LNCaP clone FGC (cell line): ENCODE results near the gene SPRR2F.

Experiments used
- DNase-seq: peaks from one replicate; pipeline ENCODE4 v3.0.0-alpha.2; 2011; ENCODE audit warnings: low read depth
- H3K4me3 ChIP-seq: 2 replicates; pipeline ENCODE4 v1.5.1; 2011; ENCODE audit warnings: mild to moderate bottlenecking, low read depth, low read length, control low read depth
- TF ChIP-seq, protein P1 (sequence below): IDR thresholded peaks from 2 replicates; pipeline ENCODE4 v1.5.1; 2012; ENCODE audit warnings: mild to moderate bottlenecking; ENCODE audit not compliant: control insufficient read depth, insufficient read depth; ENCODE audit errors: extremely low read depth

SPRR2F gene, protein sequence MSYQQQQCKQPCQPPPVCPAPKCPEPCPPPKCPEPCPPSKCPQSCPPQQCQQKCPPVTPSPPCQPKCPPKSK

DNA sequence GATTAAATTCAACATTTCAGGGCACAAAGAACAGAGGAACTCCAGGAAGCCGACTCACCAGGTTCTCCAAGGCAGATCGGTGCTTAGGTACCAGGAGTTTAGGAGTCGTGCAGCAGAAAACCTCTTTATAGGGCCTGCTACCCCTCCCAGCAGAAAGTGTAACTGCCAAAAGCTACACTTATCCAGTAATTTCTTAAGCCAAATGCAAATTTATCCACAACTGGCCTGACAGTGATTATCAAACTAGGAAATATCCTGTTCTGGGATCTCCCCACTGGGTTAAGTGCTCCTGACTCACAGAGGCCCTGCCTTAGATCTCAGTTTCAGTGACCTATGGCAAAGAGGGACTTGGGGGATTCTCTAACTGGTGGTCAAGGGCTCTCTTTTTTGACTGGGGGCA is at the start of gene SPRR2F:
SPRR2F (minus strand) TSS at position 101 of the 400 bp plus-strand sequence. CDS start 783 bp downstream, outside the sequence.
- TF ChIP-seq, protein P1, sequence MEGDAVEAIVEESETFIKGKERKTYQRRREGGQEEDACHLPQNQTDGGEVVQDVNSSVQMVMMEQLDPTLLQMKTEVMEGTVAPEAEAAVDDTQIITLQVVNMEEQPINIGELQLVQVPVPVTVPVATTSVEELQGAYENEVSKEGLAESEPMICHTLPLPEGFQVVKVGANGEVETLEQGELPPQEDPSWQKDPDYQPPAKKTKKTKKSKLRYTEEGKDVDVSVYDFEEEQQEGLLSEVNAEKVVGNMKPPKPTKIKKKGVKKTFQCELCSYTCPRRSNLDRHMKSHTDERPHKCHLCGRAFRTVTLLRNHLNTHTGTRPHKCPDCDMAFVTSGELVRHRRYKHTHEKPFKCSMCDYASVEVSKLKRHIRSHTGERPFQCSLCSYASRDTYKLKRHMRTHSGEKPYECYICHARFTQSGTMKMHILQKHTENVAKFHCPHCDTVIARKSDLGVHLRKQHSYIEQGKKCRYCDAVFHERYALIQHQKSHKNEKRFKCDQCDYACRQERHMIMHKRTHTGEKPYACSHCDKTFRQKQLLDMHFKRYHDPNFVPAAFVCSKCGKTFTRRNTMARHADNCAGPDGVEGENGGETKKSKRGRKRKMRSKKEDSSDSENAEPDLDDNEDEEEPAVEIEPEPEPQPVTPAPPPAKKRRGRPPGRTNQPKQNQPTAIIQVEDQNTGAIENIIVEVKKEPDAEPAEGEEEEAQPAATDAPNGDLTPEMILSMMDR = no peak
- no peak within 1 kb of the TSS for H3K4me3 ChIP-seq
- DNase-seq = no peak

DNA sequence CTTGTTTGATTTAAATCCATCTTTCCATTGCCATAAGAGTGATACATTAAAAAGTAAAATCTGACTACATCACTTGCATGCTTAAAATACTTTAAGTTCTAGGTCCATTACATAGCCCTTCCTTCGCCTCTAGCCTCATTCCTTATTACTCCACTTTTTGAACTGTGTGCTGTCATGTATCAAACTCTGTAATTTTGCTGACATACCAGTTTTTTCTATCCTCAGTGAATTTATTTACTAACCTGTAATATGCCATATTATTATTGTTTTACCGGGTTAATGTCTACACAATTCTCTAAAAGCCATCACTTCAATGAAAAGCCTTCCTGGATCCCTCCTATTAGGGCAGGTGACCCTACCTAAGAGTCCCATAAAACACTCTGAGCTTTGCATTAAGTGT is 42.2 kb upstream of the SPRR2F start:
- TF ChIP-seq, protein P1 = no peak
- no peak for DNase-seq
- H3K4me3 ChIP-seq = no peak overlapping the region

DNA sequence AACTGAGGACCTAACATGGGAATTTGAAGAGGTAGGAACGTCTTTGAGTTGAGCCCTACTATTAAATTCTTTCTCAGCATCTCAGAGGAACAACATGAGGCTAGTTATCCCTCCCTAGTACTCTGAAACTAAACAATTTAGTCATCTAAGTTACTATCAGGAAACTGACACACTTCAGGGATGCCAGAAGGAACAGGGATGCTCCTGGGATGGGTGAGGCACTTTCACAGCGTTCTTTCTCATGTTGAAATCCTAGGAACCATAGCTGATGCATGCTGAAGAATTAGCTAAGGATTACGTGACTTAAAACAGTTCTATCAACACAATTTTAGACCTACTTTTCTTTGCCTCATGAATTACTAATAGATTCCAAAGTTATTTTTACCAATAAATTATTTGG is 39.2 kb upstream of the SPRR2F start:
- TF ChIP-seq, protein P1 = no peak
- no peak overlapping the region for H3K4me3 ChIP-seq
- DNase-seq = no peak

DNA sequence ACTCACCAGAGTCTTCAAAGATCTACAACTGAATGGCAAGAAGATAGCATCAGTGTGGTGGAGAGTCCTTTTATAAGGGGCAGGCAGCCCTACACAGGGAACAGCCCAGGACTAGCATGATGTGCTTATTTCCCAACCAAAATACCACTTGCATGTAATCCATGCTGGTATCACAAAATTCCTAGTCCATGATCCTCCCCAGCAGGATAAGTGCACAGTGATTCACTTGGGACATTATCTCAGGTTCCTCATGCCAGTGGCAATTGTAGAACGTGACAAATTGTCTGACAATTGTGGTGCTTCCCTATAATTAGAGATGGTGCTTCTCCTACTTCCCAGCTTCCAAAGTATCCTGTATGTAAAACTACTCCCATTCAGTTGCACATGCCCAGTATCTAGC is 37.5 kb upstream of the SPRR2F start, which contains the start of gene SPRR2G:
SPRR2G (minus strand) TSS at position 45 of the 400 bp plus-strand sequence. CDS start 780 bp downstream, outside the sequence.
- no peak within 1 kb of the TSS for H3K4me3 ChIP-seq
- TF ChIP-seq, protein P1 = no peak
- no peak for DNase-seq

DNA sequence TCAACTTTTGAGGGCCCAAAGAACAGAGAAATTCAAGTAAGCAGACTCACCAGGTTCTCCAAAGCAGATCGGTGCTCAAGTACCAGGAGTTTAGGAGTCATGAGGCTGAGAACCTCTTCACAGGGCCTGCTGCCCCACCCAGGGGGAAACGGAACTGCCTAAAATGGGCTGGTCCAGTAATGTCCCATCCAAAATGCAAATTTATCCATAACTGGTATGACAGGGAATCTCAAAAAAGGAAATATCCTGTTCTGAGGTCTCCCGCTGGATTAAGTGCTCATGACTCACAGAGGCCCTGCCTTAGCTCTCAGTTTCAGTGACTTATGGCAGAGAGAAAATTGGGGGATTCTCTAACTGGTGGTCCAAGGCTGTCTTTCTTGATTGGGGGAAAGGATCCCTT is 28.1 kb upstream of the SPRR2F start:
- no peak overlapping the region for H3K4me3 ChIP-seq
- TF ChIP-seq, protein P1 = no peak
- DNase-seq = no peak

DNA sequence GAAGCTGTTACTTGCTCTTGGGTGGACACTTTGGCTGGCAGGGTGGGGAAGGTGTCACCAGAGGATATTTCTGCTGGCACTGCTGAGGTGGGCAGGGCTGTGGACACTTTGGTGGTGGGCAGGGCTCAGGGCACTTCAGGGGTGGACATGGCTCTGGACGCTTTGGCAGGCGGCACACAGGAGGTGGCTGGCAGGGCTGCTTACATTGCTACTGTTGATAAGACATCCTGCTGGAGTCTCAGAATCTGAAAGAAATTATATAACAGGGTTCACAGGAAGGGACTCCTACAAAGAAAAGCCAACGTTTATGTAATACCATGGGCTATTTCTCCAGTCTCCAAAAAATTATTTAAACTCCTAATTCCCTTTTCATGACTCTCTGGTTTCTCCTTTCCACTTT is 27.2 kb upstream of the SPRR2F start:
- TF ChIP-seq, protein P1 = no peak
- DNase-seq = no peak

DNA sequence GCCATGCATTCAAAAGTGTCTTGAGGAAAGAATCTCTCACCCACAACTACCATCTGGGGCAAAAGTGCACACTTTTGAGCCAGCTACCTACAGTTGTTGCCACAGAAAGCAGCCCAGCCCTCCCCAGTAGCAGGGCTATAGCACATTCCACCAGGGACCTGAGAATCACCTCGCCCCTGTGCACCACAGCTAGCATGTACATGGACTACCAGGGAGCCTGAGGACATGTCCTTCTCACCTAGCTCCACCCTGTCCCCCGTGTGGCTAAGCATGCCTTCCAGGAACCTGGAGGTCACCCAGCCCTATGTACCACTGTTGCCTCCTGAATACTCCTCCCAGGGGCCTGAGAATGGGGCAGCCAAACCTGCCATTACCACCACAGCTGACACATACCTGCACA is 20.4 kb upstream of the SPRR2F start:
- DNase-seq = no peak
- H3K4me3 ChIP-seq = no peak overlapping the region
- TF ChIP-seq, protein P1 = no peak

More for the DNA sequence above, 27.2 kb upstream of the SPRR2F start:
- no peak overlapping the region for H3K4me3 ChIP-seq
